Prostate gland (tissue), 2 donors: Measurements from ENCODE around the gene WASF3. TPM values are rescaled to one million over a fixed set of nuclear protein-coding genes. Genes with fewer than 3 reads are reported as not detected.

ENCODE experiments used
- DNase-seq: peaks from one replicate; pipeline ENCODE4 v3.0.0-alpha.2; 2019; ENCODE audit warnings: low spot score
- H3K27ac ChIP-seq, 2 donors: fragments of 200-600 bp; sonication (generic); 2 replicates each; pipeline ENCODE4 v1.5.1; 2017 to 2019
- H3K27me3 ChIP-seq: fragments of 200-600 bp; sonication (generic); replicated peaks from 2 replicates; pipeline ENCODE4 v1.5.1; 2019; ENCODE audit not compliant: insufficient read depth
- H3K36me3 ChIP-seq, 2 donors: fragments of 200-600 bp; sonication (generic); 1 replicate in 1 of 2; 2 replicates in 1 of 2; pipeline versions ENCODE4 v1.5.1 to v1.8.1; 2017 to 2019
- H3K4me1 ChIP-seq: fragments of 200-600 bp; sonication (generic); replicated peaks from 2 replicates; pipeline ENCODE4 v1.5.1; 2019
- H3K4me3 ChIP-seq, 2 donors: fragments of 200-600 bp; sonication (generic); 2 replicates each; pipeline ENCODE4 v1.5.1; 2017 to 2019
- H3K9me3 ChIP-seq: fragments of 200-600 bp; sonication (generic); 2 replicates; pipeline ENCODE4 v1.5.1; 2017
- CTCF ChIP-seq, 4 experiments: fragments of 200-600 bp in 2 of 4; fragments of 450-650 bp in 2 of 4; sonication (generic) in 2 of 4; IDR thresholded peaks; 1 replicate in 3 of 4; 2 replicates in 1 of 4; pipeline ENCODE4 v1.5.1; 2016 to 2019; ENCODE audit warnings: antibody characterized with exemption in 4 of 4, mild to moderate bottlenecking in 2 of 4, moderate library complexity in 2 of 4
- POLR2A ChIP-seq: fragments of 450-650 bp; IDR thresholded peaks from one replicate; pipeline ENCODE4 v1.6.1; 2016; ENCODE audit warnings: antibody characterized with exemption, mild to moderate bottlenecking
- POLR2AphosphoS5 ChIP-seq: sonication (generic); formaldehyde crosslinking; IDR thresholded peaks from one replicate; pipeline ENCODE4 v1.6.1; 2017; ENCODE audit warnings: antibody characterized with exemption
- WGBS: methylation state at CpG from one replicate; pipeline ENCODE4 v1.1.5; 2018; 5-methylcytosine and 5-hydroxymethylcytosine counted together
- intact Hi-C: fragments of 100-400 bp; cut with DNase I; formaldehyde crosslinking; loops from one replicate; pipeline ENCODE4 v1.14.2; 2022
- total RNA-seq, 2 donors: library from RNA; depleted of rRNA; stranded (reverse); fragments of >200 nt; gene quantifications; one replicate each; pipeline ENCODE4 v1.1.0, GENCODE V29; 2016

The WASF3 gene
- total RNA-seq, 2 donors from 2014 or later, result 10.3 to 23.0 TPM

GRCh38 chr13:26561651-26562511 is 4.4 kb downstream of the WASF3 start:
- Histone ChIP-seq H3K27me3 (no peaks in the 10 kb centered on the region), H3K4me3 (no peak overlapping the region), H3K9me3 (no peaks in the 10 kb centered on the region), H3K27ac (no peak overlapping the region), H3K36me3 (no peaks in the 10 kb centered on the region), H3K4me1 (no peaks in the 10 kb centered on the region)
- no peak for TF ChIP-seq POLR2AphosphoS5
- no peak for TF ChIP-seq CTCF (IDR thresholded peaks at IDR 0.05)
- no peak for TF ChIP-seq POLR2A
- intact Hi-C loops, result no loop called here
- DNase-seq, result no peak
- WGBS, result 44% methylated on average over 8 of the region's 8 CpGs

GRCh38 chr13:26562512-26562890 is 5.0 kb downstream of the WASF3 start:
- no peaks in the 10 kb centered on the region for H3K9me3 ChIP-seq
- no peaks in the 10 kb centered on the region for H3K27me3 ChIP-seq
- H3K4me1 ChIP-seq, result no peaks in the 10 kb centered on the region
- no peak overlapping the region for H3K27ac ChIP-seq
- 46% methylated on average over 2 of the region's 2 CpGs for WGBS
- intact Hi-C loops, result no loop called here
- no peak overlapping the region for H3K4me3 ChIP-seq
- H3K36me3 ChIP-seq, result no peaks in the 10 kb centered on the region
- no peak for DNase-seq
- TF ChIP-seq POLR2A, result no peak
- no peak for TF ChIP-seq CTCF (IDR thresholded peaks at IDR 0.05)

- no peak for TF ChIP-seq CTCF (IDR thresholded peaks at IDR 0.05)
- no peak for TF ChIP-seq POLR2AphosphoS5
- no peak for TF ChIP-seq POLR2A
- Histone ChIP-seq H3K27me3 (no peaks in the 10 kb centered on the region), H3K36me3 (no peaks in the 10 kb centered on the region), H3K4me3 (no peak overlapping the region), H3K4me1 (no peaks in the 10 kb centered on the region), H3K9me3 (no peaks in the 10 kb centered on the region), H3K27ac (no peak overlapping the region)
- intact Hi-C loops, result no loop called here
- no peak for DNase-seq
Observed at GRCh38 chr13:26563713-26564112, 6.2 kb downstream of the WASF3 start.

GRCh38 chr13:26568132-26568815 is 10.8 kb downstream of the WASF3 start:
- Histone ChIP-seq H3K27ac (no peak overlapping the region), H3K4me3 (no peak overlapping the region), H3K4me1 (no peaks in the 10 kb centered on the region), H3K36me3 (no peaks in the 10 kb centered on the region), H3K27me3 (no peaks in the 10 kb centered on the region), H3K9me3 (no peaks in the 10 kb centered on the region)
- TF ChIP-seq CTCF (IDR thresholded peaks at IDR 0.05) (no peak), POLR2A (no peak), POLR2AphosphoS5 (no peak)
- WGBS, result 81% methylated on average over 2 of the region's 2 CpGs
- intact Hi-C loops, result no loop called here
- DNase-seq, result no peak

- Histone ChIP-seq H3K4me1 (no peaks in the 10 kb centered on the region), H3K27me3 (no peaks in the 10 kb centered on the region), H3K27ac (no peak overlapping the region), H3K4me3 (no peak overlapping the region), H3K36me3 (no peaks in the 10 kb centered on the region), H3K9me3 (no peaks in the 10 kb centered on the region)
- TF ChIP-seq CTCF (IDR thresholded peaks at IDR 0.05), result no peak
- peak; percentile 3 for TF ChIP-seq POLR2AphosphoS5
- intact Hi-C loops, result no loop called here
- WGBS, result 39% methylated on average over 3 of the region's 3 CpGs
- DNase-seq, result no peak
Observed at GRCh38 chr13:26571518-26571917, 14.0 kb downstream of the WASF3 start.
